HFFc6 (cell line): ENCODE results near the gene ANKRD16. TPM values are rescaled to one million over a fixed set of nuclear protein-coding genes. Genes with fewer than 3 reads are reported as not detected.
"Not testable (repeated sequence)": the region's sequence is repeated elsewhere in the genome, so short reads cannot be mapped to it uniquely, and the experiment has no call there.

Source experiments
- DNase-seq: peaks from one replicate; pipeline ENCODE4 v3.0.0-alpha.2; 2018
- H3K27ac Mint-ChIP-seq: 2 replicates; pipeline ENCODE4 v1.8.0; 2020; ENCODE audit warnings: mild to moderate bottlenecking, mixed read lengths
- H3K27me3 Mint-ChIP-seq: 2 replicates; pipeline ENCODE4 v1.8.0; 2021; ENCODE audit warnings: mild to moderate bottlenecking, moderate library complexity, mixed read lengths; ENCODE audit not compliant: insufficient read depth
- H3K36me3 Mint-ChIP-seq: 2 replicates; pipeline ENCODE4 v1.8.0; 2021; ENCODE audit warnings: low read depth, mixed read lengths
- H3K4me1 Mint-ChIP-seq: 2 replicates; pipeline ENCODE4 v1.8.0; 2020; ENCODE audit warnings: low read depth, mixed read lengths
- H3K4me3 Mint-ChIP-seq: 2 replicates; pipeline ENCODE4 v1.8.0; 2020; ENCODE audit warnings: mild to moderate bottlenecking, moderate library complexity, mixed read lengths
- H3K9me3 Mint-ChIP-seq: 2 replicates; pipeline ENCODE4 v1.8.0; 2020; ENCODE audit warnings: mild to moderate bottlenecking, mixed read lengths
- CTCF ChIP-seq: fragments of 200-600 bp; sonication (generic); IDR thresholded peaks from 2 replicates; pipeline ENCODE4 v1.5.0; 2021; ENCODE audit warnings: antibody characterized with exemption, mild to moderate bottlenecking
- total RNA-seq, 6 experiments: library from RNA; stranded (reverse); fragmentation: NEBNext Ultra II Directional; extraction: Animal tissue kit (Norgen Biotek cat#: 25700); gene quantifications; 2 replicates in 1 of 6; 3 replicates in 5 of 6; pipeline ENCODE4 v1.2.3, GENCODE V29; 2021

Gene ANKRD16
- total RNA-seq, 6 experiments from 2014 or later: 4.7 to 6.7 (median 5.5) TPM

GRCh38 chr10:5854131-5854475, 35.6 kb downstream of the ANKRD16 start:
- no peak overlapping the region for H3K4me3 Mint-ChIP-seq
- H3K4me1 Mint-ChIP-seq: no peaks in the 10 kb centered on the region
- peaks cover 6% of the 10 kb centered on the region for H3K27me3 Mint-ChIP-seq
- DNase-seq: no peak
- no peaks in the 10 kb centered on the region for H3K36me3 Mint-ChIP-seq
- no peaks in the 10 kb centered on the region for H3K9me3 Mint-ChIP-seq
- no peak overlapping the region for H3K27ac Mint-ChIP-seq
- TF ChIP-seq CTCF: no peak

- H3K4me1 Mint-ChIP-seq: peaks cover 23% of the 10 kb centered on the region
- H3K36me3 Mint-ChIP-seq, H3K27me3 Mint-ChIP-seq, H3K27ac Mint-ChIP-seq, DNase-seq, H3K9me3 Mint-ChIP-seq: not testable (repeated sequence)
- H3K4me3 Mint-ChIP-seq: peak overlapping the region; percentile 66; the same call in 1 of the 2 replicates
Observed at GRCh38 chr10:5846667-5847066, 43.0 kb downstream of the ANKRD16 start.

- H3K27ac Mint-ChIP-seq: peak overlapping the region; percentile 79
- peaks cover 23% of the 10 kb centered on the region for H3K4me1 Mint-ChIP-seq
- no peaks in the 10 kb centered on the region for H3K36me3 Mint-ChIP-seq
- peak; percentile 73 for DNase-seq
- no peaks in the 10 kb centered on the region for H3K9me3 Mint-ChIP-seq
- H3K27me3 Mint-ChIP-seq: peaks cover 2% of the 10 kb centered on the region
- H3K4me3 Mint-ChIP-seq: peak overlapping the region; percentile 85
- TF ChIP-seq CTCF: no peak
Observed at GRCh38 chr10:5844345-5845055, 45.2 kb downstream of the ANKRD16 start.

GRCh38 chr10:5843686-5844344, 45.9 kb downstream of the ANKRD16 start:
- TF ChIP-seq CTCF: no peak
- no peaks in the 10 kb centered on the region for H3K36me3 Mint-ChIP-seq
- H3K27ac Mint-ChIP-seq: no peak overlapping the region
- H3K27me3 Mint-ChIP-seq: peaks cover 2% of the 10 kb centered on the region
- DNase-seq: no peak
- H3K4me1 Mint-ChIP-seq: peaks cover 23% of the 10 kb centered on the region
- no peak overlapping the region for H3K4me3 Mint-ChIP-seq
- H3K9me3 Mint-ChIP-seq: no peaks in the 10 kb centered on the region

- H3K4me1 Mint-ChIP-seq: peaks cover 23% of the 10 kb centered on the region
- H3K4me3 Mint-ChIP-seq: no peak overlapping the region
- no peak overlapping the region for H3K27ac Mint-ChIP-seq
Observed at GRCh38 chr10:5841965-5842364, 47.7 kb downstream of the ANKRD16 start.

More at GRCh38 chr10:5841965-5842364, 47.7 kb downstream of the ANKRD16 start:
- Mint-ChIP-seq H3K36me3 (no peaks in the 10 kb centered on the region), H3K27me3 (peaks cover 2% of the 10 kb centered on the region), H3K9me3 (no peaks in the 10 kb centered on the region)
- TF ChIP-seq CTCF: no peak
- DNase-seq: no peak
